ENCODE measurements around the gene POLR1E. TPM values are rescaled to one million over a fixed set of nuclear protein-coding genes. Genes with fewer than 3 reads are reported as not detected.

POLR1E gene
- total RNA-seq, 1 experiment from 2014 or later: 60.9 TPM

DNA sequence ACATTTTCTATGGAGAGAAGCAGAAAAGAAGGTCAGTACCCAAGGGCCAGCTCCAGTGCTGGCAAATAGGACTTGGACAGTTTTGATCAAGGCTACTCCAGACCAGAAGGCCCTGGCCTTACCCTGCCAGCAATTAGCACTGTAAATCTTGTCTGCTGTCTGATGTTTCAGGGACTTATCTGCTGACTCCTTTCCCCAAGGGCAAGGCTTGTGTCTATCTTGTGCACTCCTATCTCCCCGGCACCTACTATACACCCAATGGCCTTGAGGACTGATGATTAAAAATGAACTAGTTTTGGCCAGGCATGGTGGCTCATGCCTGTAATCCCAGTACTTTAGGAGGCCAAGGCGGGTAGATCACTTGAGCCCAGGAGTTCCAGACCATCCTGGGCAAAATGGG is 37.2 kb downstream of the POLR1E start:
- POLR2A ChIA-PET: no interaction called here
- TF ChIP-seq, protein P1, sequence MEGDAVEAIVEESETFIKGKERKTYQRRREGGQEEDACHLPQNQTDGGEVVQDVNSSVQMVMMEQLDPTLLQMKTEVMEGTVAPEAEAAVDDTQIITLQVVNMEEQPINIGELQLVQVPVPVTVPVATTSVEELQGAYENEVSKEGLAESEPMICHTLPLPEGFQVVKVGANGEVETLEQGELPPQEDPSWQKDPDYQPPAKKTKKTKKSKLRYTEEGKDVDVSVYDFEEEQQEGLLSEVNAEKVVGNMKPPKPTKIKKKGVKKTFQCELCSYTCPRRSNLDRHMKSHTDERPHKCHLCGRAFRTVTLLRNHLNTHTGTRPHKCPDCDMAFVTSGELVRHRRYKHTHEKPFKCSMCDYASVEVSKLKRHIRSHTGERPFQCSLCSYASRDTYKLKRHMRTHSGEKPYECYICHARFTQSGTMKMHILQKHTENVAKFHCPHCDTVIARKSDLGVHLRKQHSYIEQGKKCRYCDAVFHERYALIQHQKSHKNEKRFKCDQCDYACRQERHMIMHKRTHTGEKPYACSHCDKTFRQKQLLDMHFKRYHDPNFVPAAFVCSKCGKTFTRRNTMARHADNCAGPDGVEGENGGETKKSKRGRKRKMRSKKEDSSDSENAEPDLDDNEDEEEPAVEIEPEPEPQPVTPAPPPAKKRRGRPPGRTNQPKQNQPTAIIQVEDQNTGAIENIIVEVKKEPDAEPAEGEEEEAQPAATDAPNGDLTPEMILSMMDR (IDR thresholded peaks at IDR 0.05 in 2 of 3, conservative IDR thresholded peaks at IDR 0.05 in 1 of 3; ENCODE audit: borderline replicate concordance in 1 of 3, insufficient read depth in 1 of 3, low read depth in 2 of 3, low read length in 2 of 3): no peak
- no peak for TF ChIP-seq CEBPB (IDR thresholded peaks at IDR 0.05; ENCODE audit: low read depth)
- no peak for TF ChIP-seq FOSL1 (IDR thresholded peaks at IDR 0.05; ENCODE audit: low read depth)
- no peak for TF ChIP-seq RAD21 (IDR thresholded peaks at IDR 0.05; ENCODE audit: low read depth)
- TF ChIP-seq, protein P2, sequence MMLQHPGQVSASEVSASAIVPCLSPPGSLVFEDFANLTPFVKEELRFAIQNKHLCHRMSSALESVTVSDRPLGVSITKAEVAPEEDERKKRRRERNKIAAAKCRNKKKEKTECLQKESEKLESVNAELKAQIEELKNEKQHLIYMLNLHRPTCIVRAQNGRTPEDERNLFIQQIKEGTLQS (IDR thresholded peaks at IDR 0.05): no peak
- TF ChIP-seq CBX3 (IDR thresholded peaks at IDR 0.05; ENCODE audit: low read depth): no peak
- no peak for TF ChIP-seq JUND (IDR thresholded peaks at IDR 0.05)
- no peak for TF ChIP-seq POLR2AphosphoS5 (IDR thresholded peaks at IDR 0.05; ENCODE audit: low read depth, low read length)
- TF ChIP-seq EZH2 (IDR thresholded peaks at IDR 0.05): no peak
- TF ChIP-seq EGR1 (IDR thresholded peaks at IDR 0.05; ENCODE audit: low read depth): no peak
- TF ChIP-seq, protein P3, sequence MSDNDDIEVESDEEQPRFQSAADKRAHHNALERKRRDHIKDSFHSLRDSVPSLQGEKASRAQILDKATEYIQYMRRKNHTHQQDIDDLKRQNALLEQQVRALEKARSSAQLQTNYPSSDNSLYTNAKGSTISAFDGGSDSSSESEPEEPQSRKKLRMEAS (IDR thresholded peaks at IDR 0.05): no peak
- TF ChIP-seq EZH2phosphoT487 (IDR thresholded peaks at IDR 0.05; ENCODE audit: borderline replicate concordance): no peak
- TF ChIP-seq, protein P4, sequence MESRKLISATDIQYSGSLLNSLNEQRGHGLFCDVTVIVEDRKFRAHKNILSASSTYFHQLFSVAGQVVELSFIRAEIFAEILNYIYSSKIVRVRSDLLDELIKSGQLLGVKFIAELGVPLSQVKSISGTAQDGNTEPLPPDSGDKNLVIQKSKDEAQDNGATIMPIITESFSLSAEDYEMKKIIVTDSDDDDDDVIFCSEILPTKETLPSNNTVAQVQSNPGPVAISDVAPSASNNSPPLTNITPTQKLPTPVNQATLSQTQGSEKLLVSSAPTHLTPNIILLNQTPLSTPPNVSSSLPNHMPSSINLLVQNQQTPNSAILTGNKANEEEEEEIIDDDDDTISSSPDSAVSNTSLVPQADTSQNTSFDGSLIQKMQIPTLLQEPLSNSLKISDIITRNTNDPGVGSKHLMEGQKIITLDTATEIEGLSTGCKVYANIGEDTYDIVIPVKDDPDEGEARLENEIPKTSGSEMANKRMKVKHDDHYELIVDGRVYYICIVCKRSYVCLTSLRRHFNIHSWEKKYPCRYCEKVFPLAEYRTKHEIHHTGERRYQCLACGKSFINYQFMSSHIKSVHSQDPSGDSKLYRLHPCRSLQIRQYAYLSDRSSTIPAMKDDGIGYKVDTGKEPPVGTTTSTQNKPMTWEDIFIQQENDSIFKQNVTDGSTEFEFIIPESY (IDR thresholded peaks at IDR 0.05; ENCODE audit: extremely low read depth, insufficient replicate concordance, low read length): no peak
- TF ChIP-seq SRF (IDR thresholded peaks at IDR 0.05; ENCODE audit: low read depth): no peak
- TF ChIP-seq SP1 (IDR thresholded peaks at IDR 0.05; ENCODE audit: low read depth): no peak
- TF ChIP-seq, protein P5, sequence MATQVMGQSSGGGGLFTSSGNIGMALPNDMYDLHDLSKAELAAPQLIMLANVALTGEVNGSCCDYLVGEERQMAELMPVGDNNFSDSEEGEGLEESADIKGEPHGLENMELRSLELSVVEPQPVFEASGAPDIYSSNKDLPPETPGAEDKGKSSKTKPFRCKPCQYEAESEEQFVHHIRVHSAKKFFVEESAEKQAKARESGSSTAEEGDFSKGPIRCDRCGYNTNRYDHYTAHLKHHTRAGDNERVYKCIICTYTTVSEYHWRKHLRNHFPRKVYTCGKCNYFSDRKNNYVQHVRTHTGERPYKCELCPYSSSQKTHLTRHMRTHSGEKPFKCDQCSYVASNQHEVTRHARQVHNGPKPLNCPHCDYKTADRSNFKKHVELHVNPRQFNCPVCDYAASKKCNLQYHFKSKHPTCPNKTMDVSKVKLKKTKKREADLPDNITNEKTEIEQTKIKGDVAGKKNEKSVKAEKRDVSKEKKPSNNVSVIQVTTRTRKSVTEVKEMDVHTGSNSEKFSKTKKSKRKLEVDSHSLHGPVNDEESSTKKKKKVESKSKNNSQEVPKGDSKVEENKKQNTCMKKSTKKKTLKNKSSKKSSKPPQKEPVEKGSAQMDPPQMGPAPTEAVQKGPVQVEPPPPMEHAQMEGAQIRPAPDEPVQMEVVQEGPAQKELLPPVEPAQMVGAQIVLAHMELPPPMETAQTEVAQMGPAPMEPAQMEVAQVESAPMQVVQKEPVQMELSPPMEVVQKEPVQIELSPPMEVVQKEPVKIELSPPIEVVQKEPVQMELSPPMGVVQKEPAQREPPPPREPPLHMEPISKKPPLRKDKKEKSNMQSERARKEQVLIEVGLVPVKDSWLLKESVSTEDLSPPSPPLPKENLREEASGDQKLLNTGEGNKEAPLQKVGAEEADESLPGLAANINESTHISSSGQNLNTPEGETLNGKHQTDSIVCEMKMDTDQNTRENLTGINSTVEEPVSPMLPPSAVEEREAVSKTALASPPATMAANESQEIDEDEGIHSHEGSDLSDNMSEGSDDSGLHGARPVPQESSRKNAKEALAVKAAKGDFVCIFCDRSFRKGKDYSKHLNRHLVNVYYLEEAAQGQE (IDR thresholded peaks at IDR 0.05; ENCODE audit: low read depth): no peak
- TF ChIP-seq YY1 (IDR thresholded peaks at IDR 0.05; ENCODE audit: extremely low read depth, insufficient replicate concordance, low read depth, low read length): no peak
- no peak for TF ChIP-seq ZNF274 (IDR thresholded peaks at IDR 0.05; ENCODE audit: low read depth, low read length)
- no peak for TF ChIP-seq POLR2A (IDR thresholded peaks at IDR 0.05; ENCODE audit: borderline replicate concordance, extremely low read depth, insufficient read depth, insufficient read length)
- TF ChIP-seq ELF1 (IDR thresholded peaks at IDR 0.05; ENCODE audit: borderline replicate concordance, low read depth): no peak
- Histone ChIP-seq H3K9ac (ENCODE audit: low read length) (no peak overlapping the region), H3K4me1 (ENCODE audit: control insufficient read depth in 1 of 2, insufficient read depth in 2 of 2, low read length in 2 of 2) (no peaks in the 10 kb centered on the region), H3K79me2 (ENCODE audit: insufficient read depth, low read length) (no peaks in the 10 kb centered on the region), H3K4me2 (ENCODE audit: low read length) (no peak overlapping the region), H3K9me2 (ENCODE audit: insufficient read depth) (no peaks in the 10 kb centered on the region), H3K9me3 (ENCODE audit: control insufficient read depth in 1 of 2, insufficient read depth in 1 of 2, low read depth in 1 of 2, low read length in 2 of 2) (no peaks in the 10 kb centered on the region), H3K4me3 (replicated peaks in 1 of 2; ENCODE audit: low read depth in 1 of 2, low read length in 2 of 2) (no peak overlapping the region), H3K27ac (ENCODE audit: low read depth, low read length) (no peak overlapping the region), H2AFZ (ENCODE audit: low read depth, low read length, poor library complexity, severe bottlenecking) (no peak overlapping the region), H4K20me1 (ENCODE audit: insufficient read depth) (no peaks in the 10 kb centered on the region), H3K36me3 (ENCODE audit: control insufficient read depth in 1 of 2, insufficient read depth in 2 of 2, low read length in 2 of 2) (peaks cover 0 to 9% of the 10 kb centered on the region in 2 experiments; a peak in 1 of 4 replicates), H3K27me3 (ENCODE audit: insufficient read depth, low read length) (no peaks in the 10 kb centered on the region)
- DNase-seq (ENCODE audit: low read depth, low spot score): no peak
- CTCF ChIA-PET: no interaction called here
- ATAC-seq: no peak
- intact Hi-C loops (cut with micrococcal nuclease): no loop called here
- BruUV-seq (replicated peaks): no TSS peak
- RAD21 ChIA-PET (ENCODE audit: low non-redundant PET in 1 of 2, low total read pairs in 2 of 2, uncharacterized antibody in 2 of 2, unreplicated experiment in 2 of 2): no interaction called here
